ENCODE data around the gene EFNA5. TPM values are rescaled to one million over a fixed set of nuclear protein-coding genes. Genes with fewer than 3 reads are reported as not detected.

Gene EFNA5
- total and polyA plus RNA-seq, 2 donors, result 1.7 to 3.6 TPM

GRCh38 chr5:107424491-107424890, 246.2 kb downstream of the EFNA5 start:
- no peaks in the 10 kb centered on the region for H3K36me3 ChIP-seq (ENCODE audit: control insufficient read depth in 2 of 2, insufficient read depth in 2 of 2, low read length in 1 of 2)
- H3K27ac ChIP-seq (ENCODE audit: low read depth in 1 of 2, low read length in 1 of 2), result no peak overlapping the region
- 96% methylated on average over 2 of the region's 2 CpGs for whole genome bisulfite sequencing
- no peaks in the 10 kb centered on the region for H3K4me1 ChIP-seq (ENCODE audit: control insufficient read depth in 2 of 2, insufficient read depth in 2 of 2, low read length in 2 of 2)
- no peak overlapping the region for H3K4me3 ChIP-seq (ENCODE audit: low read length in 2 of 2)
- DNase-seq (ENCODE audit: low read depth in 6 of 9, low spot score in 9 of 9), result no peak
- H3K27me3 ChIP-seq (ENCODE audit: control insufficient read depth in 2 of 2, insufficient read depth in 1 of 2, low read length in 1 of 2), result no peaks in the 10 kb centered on the region
- H3K9me3 ChIP-seq (ENCODE audit: control insufficient read depth in 2 of 2, insufficient read depth in 1 of 2, low read length in 1 of 2), result no peaks in the 10 kb centered on the region

GRCh38 chr5:107422494-107422893, 248.2 kb downstream of the EFNA5 start:
- 96% methylated on average over 4 of the region's 4 CpGs for WGBS

DNA sequence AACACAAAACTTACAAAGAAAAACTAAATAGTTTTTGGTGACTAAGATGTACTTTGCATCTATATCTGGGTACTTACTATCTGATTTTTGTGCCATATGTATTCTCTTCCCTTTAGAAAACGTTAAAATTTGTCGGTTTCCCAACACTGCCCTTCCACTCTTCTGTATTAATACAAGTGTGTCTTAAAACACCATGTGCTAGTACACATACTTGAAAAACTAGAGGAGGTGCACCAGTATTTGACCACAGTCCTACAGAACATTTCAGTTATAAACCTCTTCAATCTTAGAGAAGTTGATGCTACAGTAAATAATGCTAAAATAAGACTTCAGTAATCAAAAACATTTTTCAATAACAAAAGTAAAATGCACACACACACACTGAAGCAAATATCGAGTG, 251.2 kb downstream of the EFNA5 start:
- no peaks in the 10 kb centered on the region for H3K36me3 ChIP-seq (ENCODE audit: control insufficient read depth in 2 of 2, insufficient read depth in 2 of 2, low read length in 1 of 2)
- DNase-seq (ENCODE audit: low read depth in 6 of 9, low spot score in 9 of 9), result no peak
- H3K4me1 ChIP-seq (ENCODE audit: control insufficient read depth in 2 of 2, insufficient read depth in 2 of 2, low read length in 2 of 2), result no peaks in the 10 kb centered on the region
- no peaks in the 10 kb centered on the region for H3K9me3 ChIP-seq (ENCODE audit: control insufficient read depth in 2 of 2, insufficient read depth in 1 of 2, low read length in 1 of 2)
- WGBS, result 97% methylated on average over 3 of the region's 3 CpGs
- H3K4me3 ChIP-seq (ENCODE audit: low read length in 2 of 2), result no peak overlapping the region
- H3K27ac ChIP-seq (ENCODE audit: low read depth in 1 of 2, low read length in 1 of 2), result no peak overlapping the region
- no peaks in the 10 kb centered on the region for H3K27me3 ChIP-seq (ENCODE audit: control insufficient read depth in 2 of 2, insufficient read depth in 1 of 2, low read length in 1 of 2)

More at GRCh38 chr5:107422494-107422893, 248.2 kb downstream of the EFNA5 start:
- Histone ChIP-seq H3K36me3 (ENCODE audit: control insufficient read depth in 2 of 2, insufficient read depth in 2 of 2, low read length in 1 of 2) (no peaks in the 10 kb centered on the region), H3K9me3 (ENCODE audit: control insufficient read depth in 2 of 2, insufficient read depth in 1 of 2, low read length in 1 of 2) (no peaks in the 10 kb centered on the region), H3K27ac (ENCODE audit: low read depth in 1 of 2, low read length in 1 of 2) (no peak overlapping the region), H3K4me1 (ENCODE audit: control insufficient read depth in 2 of 2, insufficient read depth in 2 of 2, low read length in 2 of 2) (no peaks in the 10 kb centered on the region), H3K27me3 (ENCODE audit: control insufficient read depth in 2 of 2, insufficient read depth in 1 of 2, low read length in 1 of 2) (no peaks in the 10 kb centered on the region), H3K4me3 (ENCODE audit: low read length in 2 of 2) (no peak overlapping the region)
- DNase-seq (ENCODE audit: low read depth in 6 of 9, low spot score in 9 of 9), result no peak

DNA sequence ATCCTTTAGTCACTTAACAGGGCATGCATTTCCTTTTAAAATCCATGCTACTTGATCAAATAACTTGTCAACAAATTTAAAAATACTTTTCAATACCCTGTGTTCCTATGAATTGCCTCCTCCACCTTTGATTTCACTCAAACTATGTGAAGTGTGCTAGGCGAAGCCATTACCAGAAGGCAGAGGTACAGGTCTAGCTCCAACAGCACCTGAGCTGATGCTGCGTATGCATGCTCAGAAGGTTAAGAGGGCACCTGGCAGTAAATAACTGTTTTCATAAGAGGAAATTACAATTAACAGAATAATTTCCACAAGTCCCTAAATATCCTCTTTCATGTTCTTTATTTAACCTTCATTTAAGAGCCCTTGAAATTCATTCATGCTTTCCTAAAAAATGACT, 251.8 kb downstream of the EFNA5 start:
- Histone ChIP-seq H3K4me1 (ENCODE audit: control insufficient read depth in 2 of 2, insufficient read depth in 2 of 2, low read length in 2 of 2) (no peaks in the 10 kb centered on the region), H3K27ac (ENCODE audit: low read depth in 1 of 2, low read length in 1 of 2) (no peak overlapping the region)

GRCh38 chr5:107418071-107418470, 252.7 kb downstream of the EFNA5 start:
- no peak for DNase-seq (ENCODE audit: low read depth in 6 of 9, low spot score in 9 of 9)
- H3K4me1 ChIP-seq (ENCODE audit: control insufficient read depth in 2 of 2, insufficient read depth in 2 of 2, low read length in 2 of 2), result no peaks in the 10 kb centered on the region
- H3K27ac ChIP-seq (ENCODE audit: low read depth in 1 of 2, low read length in 1 of 2), result no peak overlapping the region
- WGBS, result 79% methylated on average over 2 of the region's 2 CpGs
- H3K27me3 ChIP-seq (ENCODE audit: control insufficient read depth in 2 of 2, insufficient read depth in 1 of 2, low read length in 1 of 2), result no peaks in the 10 kb centered on the region
- H3K4me3 ChIP-seq (ENCODE audit: low read length in 2 of 2), result no peak overlapping the region
- no peaks in the 10 kb centered on the region for H3K36me3 ChIP-seq (ENCODE audit: control insufficient read depth in 2 of 2, insufficient read depth in 2 of 2, low read length in 1 of 2)
- H3K9me3 ChIP-seq (ENCODE audit: control insufficient read depth in 2 of 2, insufficient read depth in 1 of 2, low read length in 1 of 2), result no peaks in the 10 kb centered on the region

More for the DNA sequence above, 251.8 kb downstream of the EFNA5 start:
- H3K9me3 ChIP-seq (ENCODE audit: control insufficient read depth in 2 of 2, insufficient read depth in 1 of 2, low read length in 1 of 2), result no peaks in the 10 kb centered on the region
- no peak overlapping the region for H3K4me3 ChIP-seq (ENCODE audit: low read length in 2 of 2)
- DNase-seq (ENCODE audit: low read depth in 6 of 9, low spot score in 9 of 9), result no peak
- no peaks in the 10 kb centered on the region for H3K27me3 ChIP-seq (ENCODE audit: control insufficient read depth in 2 of 2, insufficient read depth in 1 of 2, low read length in 1 of 2)
- H3K36me3 ChIP-seq (ENCODE audit: control insufficient read depth in 2 of 2, insufficient read depth in 2 of 2, low read length in 1 of 2), result no peaks in the 10 kb centered on the region
- 97% methylated on average over 2 of the region's 2 CpGs for WGBS

- H3K4me1 ChIP-seq (ENCODE audit: control insufficient read depth in 2 of 2, insufficient read depth in 2 of 2, low read length in 2 of 2), result no peaks in the 10 kb centered on the region
- H3K4me3 ChIP-seq (ENCODE audit: low read length in 2 of 2), result no peak overlapping the region
- no peaks in the 10 kb centered on the region for H3K27me3 ChIP-seq (ENCODE audit: control insufficient read depth in 2 of 2, insufficient read depth in 1 of 2, low read length in 1 of 2)
- 95% methylated on average over 1 of the region's 1 CpG for WGBS
- H3K36me3 ChIP-seq (ENCODE audit: control insufficient read depth in 2 of 2, insufficient read depth in 2 of 2, low read length in 1 of 2), result no peaks in the 10 kb centered on the region
- H3K9me3 ChIP-seq (ENCODE audit: control insufficient read depth in 2 of 2, insufficient read depth in 1 of 2, low read length in 1 of 2), result no peaks in the 10 kb centered on the region
- DNase-seq (ENCODE audit: low read depth in 6 of 9, low spot score in 9 of 9), result no peak
- no peak overlapping the region for H3K27ac ChIP-seq (ENCODE audit: low read depth in 1 of 2, low read length in 1 of 2)
Measured at GRCh38 chr5:107415762-107416161, 255.0 kb downstream of the EFNA5 start.

DNA sequence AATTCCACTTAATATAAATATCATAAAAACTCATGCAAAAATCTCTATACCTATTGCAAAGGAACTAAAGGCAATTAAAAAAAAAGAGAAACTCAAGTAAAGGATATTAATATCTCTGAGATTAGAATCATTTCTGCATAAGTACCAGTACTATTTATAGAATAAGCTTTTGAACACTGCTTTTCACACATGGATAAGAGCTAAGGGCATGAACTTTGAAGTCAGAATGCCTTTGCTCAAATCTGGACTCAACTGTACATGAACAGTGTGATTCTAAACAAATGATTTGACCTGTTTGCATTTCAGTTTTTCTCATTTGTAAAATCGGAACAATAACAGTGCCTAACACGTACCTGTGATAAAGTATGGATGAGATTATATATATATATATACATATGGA, 255.9 kb downstream of the EFNA5 start:
- no peak overlapping the region for H3K4me3 ChIP-seq (ENCODE audit: low read length in 2 of 2)
- no peak for DNase-seq (ENCODE audit: low read depth in 6 of 9, low spot score in 9 of 9)
- no peaks in the 10 kb centered on the region for H3K36me3 ChIP-seq (ENCODE audit: control insufficient read depth in 2 of 2, insufficient read depth in 2 of 2, low read length in 1 of 2)
- H3K4me1 ChIP-seq (ENCODE audit: control insufficient read depth in 2 of 2, insufficient read depth in 2 of 2, low read length in 2 of 2), result no peaks in the 10 kb centered on the region
- no peak overlapping the region for H3K27ac ChIP-seq (ENCODE audit: low read depth in 1 of 2, low read length in 1 of 2)
- WGBS, result 98% methylated on average over 2 of the region's 2 CpGs
- no peaks in the 10 kb centered on the region for H3K27me3 ChIP-seq (ENCODE audit: control insufficient read depth in 2 of 2, insufficient read depth in 1 of 2, low read length in 1 of 2)
- no peaks in the 10 kb centered on the region for H3K9me3 ChIP-seq (ENCODE audit: control insufficient read depth in 2 of 2, insufficient read depth in 1 of 2, low read length in 1 of 2)

GRCh38 chr5:107413754-107414153, 257.0 kb downstream of the EFNA5 start:
- Histone ChIP-seq H3K4me1 (ENCODE audit: control insufficient read depth in 2 of 2, insufficient read depth in 2 of 2, low read length in 2 of 2) (no peaks in the 10 kb centered on the region), H3K36me3 (ENCODE audit: control insufficient read depth in 2 of 2, insufficient read depth in 2 of 2, low read length in 1 of 2) (no peaks in the 10 kb centered on the region), H3K9me3 (ENCODE audit: control insufficient read depth in 2 of 2, insufficient read depth in 1 of 2, low read length in 1 of 2) (no peaks in the 10 kb centered on the region), H3K27me3 (ENCODE audit: control insufficient read depth in 2 of 2, insufficient read depth in 1 of 2, low read length in 1 of 2) (no peaks in the 10 kb centered on the region), H3K4me3 (ENCODE audit: low read length in 2 of 2) (no peak overlapping the region), H3K27ac (ENCODE audit: low read depth in 1 of 2, low read length in 1 of 2) (no peak overlapping the region)
- no peak for DNase-seq (ENCODE audit: low read depth in 6 of 9, low spot score in 9 of 9)
- WGBS, result 89% methylated on average over 1 of the region's 1 CpG

GRCh38 chr5:107408564-107408963, 262.2 kb downstream of the EFNA5 start:
- no peaks in the 10 kb centered on the region for H3K9me3 ChIP-seq (ENCODE audit: control insufficient read depth in 2 of 2, insufficient read depth in 1 of 2, low read length in 1 of 2)
- 96% methylated on average over 2 of the region's 2 CpGs for WGBS
- no peaks in the 10 kb centered on the region for H3K4me1 ChIP-seq (ENCODE audit: control insufficient read depth in 2 of 2, insufficient read depth in 2 of 2, low read length in 2 of 2)
- H3K4me3 ChIP-seq (ENCODE audit: low read length in 2 of 2), result no peak overlapping the region
- H3K27ac ChIP-seq (ENCODE audit: low read depth in 1 of 2, low read length in 1 of 2), result no peak overlapping the region
- H3K27me3 ChIP-seq (ENCODE audit: control insufficient read depth in 2 of 2, insufficient read depth in 1 of 2, low read length in 1 of 2), result no peaks in the 10 kb centered on the region
- DNase-seq (ENCODE audit: low read depth in 6 of 9, low spot score in 9 of 9), result no peak
- H3K36me3 ChIP-seq (ENCODE audit: control insufficient read depth in 2 of 2, insufficient read depth in 2 of 2, low read length in 1 of 2), result no peaks in the 10 kb centered on the region
